ENCODE results near the gene IFNA1.
"Not testable (repeated sequence)": the region's sequence is repeated elsewhere in the genome, so short reads cannot be mapped to it uniquely, and the experiment has no call there.

IFNA1 gene

GRCh38 chr9:21449312-21449711 lies 9.1 kb downstream of the IFNA1 start:
- not testable (repeated sequence) for DNase-seq

GRCh38 chr9:21450733-21451394 lies 10.6 kb downstream of the IFNA1 start:
- DNase-seq = peak; percentile 19

GRCh38 chr9:21452681-21453080 lies 12.4 kb downstream of the IFNA1 start:
- DNase-seq = no peak

DNA sequence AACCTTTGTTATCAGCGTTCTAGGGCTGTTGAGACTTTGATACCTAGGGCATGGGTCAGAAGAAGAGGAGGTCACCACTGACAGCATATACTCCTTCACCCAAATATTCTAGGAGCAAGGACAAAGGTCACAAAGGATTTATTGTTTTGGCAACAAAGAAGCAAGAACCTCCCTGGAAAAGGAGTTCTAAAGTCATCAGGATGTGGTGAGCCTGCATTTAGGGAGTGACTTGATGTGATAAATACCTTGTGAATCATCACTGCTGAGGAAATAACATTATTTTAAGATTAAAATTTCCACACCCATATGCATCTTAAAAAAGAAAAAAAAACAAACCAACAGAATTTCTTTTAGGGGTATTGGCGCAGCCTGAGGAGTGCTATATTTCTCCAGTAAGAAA lies 13.9 kb downstream of the IFNA1 start:
- peak; percentile 48 for DNase-seq

GRCh38 chr9:21455320-21455719 lies 15.1 kb downstream of the IFNA1 start:
- peak; percentile 38 for DNase-seq

GRCh38 chr9:21461377-21461776 lies 21.1 kb downstream of the IFNA1 start:
- no peak for DNase-seq

GRCh38 chr9:21465138-21465537 lies 24.9 kb downstream of the IFNA1 start:
- no peak for DNase-seq

DNA sequence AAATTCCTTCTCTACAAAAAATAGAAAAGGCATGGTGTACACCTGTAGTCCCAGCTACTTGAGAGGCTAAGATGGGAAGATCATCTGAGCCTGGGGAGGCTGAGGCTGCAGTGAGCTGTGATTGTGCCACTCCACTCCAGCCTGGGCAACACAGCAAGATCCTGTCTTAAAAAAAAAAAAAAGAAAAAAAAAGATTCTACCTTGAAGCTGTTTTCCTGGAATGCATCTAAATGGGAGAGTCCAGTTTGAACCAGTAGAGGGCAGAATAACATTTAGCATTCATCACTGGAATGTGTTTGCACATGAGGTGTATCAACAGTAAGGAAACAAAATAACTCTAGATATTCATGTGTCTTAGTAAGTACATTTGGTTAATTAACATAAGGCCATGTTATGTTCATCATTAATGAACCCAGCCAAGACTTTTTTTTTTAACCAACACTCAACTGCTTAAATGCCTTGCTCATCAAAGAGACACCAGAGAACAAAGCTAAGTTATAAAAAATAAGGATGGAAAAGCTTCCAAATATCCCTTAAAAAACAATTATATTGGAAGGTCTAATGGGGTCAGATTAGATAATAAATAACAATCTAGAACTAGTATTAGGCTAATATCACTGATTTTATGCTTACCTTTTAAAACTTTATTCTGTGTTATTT lies 25.8 kb downstream of the IFNA1 start:
- DNase-seq = peak; percentile 63

GRCh38 chr9:21470126-21470525 lies 29.9 kb downstream of the IFNA1 start:
- no peak for DNase-seq

DNA sequence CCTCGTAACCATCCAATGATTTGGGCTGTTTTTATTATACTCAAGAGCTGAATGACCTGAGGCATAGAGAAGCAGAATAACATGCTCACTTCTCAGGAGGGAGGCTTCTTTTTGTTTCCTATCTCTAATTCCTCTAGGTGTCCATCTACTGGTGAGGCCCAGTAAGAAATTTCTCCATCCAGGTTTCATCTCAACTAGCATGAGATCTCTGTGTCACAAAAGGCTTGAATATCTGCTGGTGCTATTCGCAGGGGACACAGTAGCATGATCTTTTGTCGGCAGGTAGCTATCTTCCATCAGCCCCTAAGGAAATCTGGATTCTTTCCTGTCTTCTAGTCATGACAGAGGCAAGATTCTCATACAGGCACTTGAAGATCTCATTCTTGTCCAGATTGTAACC lies 33.0 kb downstream of the IFNA1 start:
- no peak for DNase-seq

GRCh38 chr9:21477466-21477865 lies 37.2 kb downstream of the IFNA1 start:
- no peak for DNase-seq

DNA sequence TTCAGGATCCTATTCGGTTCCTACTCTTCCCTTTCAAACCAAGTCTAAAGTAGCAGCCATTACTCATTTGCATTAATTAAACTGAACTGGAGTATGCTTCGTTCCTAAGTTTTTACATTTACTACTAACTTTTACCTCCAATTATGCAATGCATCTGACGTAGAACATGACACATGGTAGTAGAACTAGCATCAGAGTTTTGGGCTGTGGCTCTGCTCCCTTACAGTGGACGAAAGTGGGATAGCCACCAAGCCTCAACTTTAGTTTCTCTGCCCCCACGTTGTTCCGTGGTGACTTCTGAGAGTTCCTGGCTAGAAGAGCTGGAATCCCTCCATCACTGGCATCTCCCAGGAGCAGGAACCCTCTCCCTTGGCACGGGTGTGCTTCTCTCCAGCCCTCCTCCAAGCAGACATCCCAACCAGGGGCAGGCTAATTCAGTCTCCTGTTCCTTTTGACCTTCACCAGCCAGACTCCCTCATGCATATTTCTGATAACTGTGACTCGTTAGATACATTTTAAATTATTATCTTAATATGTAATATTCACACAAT lies 39.0 kb downstream of the IFNA1 start:
- no peak for DNase-seq

- DNase-seq = no peak
These were observed 41.3 kb downstream of the IFNA1 start for GRCh38 chr9:21481470-21482056.

DNA sequence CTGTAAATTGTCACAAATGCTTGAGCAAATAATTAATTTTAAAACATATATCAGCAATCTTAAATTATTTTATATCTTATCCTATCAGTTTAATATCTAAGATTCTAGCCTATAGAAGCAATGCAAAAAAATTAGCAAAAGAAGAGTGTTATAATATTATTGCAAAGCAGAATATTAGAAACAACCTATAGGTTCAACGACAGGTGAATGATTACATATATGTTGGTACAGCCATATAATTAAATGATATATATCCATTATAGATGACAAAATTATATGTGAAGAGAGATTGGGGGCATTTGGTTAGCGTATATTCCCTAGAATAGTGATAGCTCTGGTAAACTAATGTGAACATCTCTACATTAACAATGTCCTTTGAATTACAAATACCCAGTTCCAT lies 42.0 kb downstream of the IFNA1 start, which contains the start of gene IFNE:
TSS of gene IFNE (minus strand) at position 101 of the 400 bp plus-strand sequence. CDS start 619 bp downstream, outside the sequence.
- no peak for DNase-seq

Measured in fibroblast of skin of back (primary cell).